ENCODE results near the gene TMEM174. TPM values are rescaled to one million over a fixed set of nuclear protein-coding genes. Genes with fewer than 3 reads are reported as not detected.

Gene TMEM174
- total RNA-seq, 1 experiment from 2014 or later, result not detected

DNA sequence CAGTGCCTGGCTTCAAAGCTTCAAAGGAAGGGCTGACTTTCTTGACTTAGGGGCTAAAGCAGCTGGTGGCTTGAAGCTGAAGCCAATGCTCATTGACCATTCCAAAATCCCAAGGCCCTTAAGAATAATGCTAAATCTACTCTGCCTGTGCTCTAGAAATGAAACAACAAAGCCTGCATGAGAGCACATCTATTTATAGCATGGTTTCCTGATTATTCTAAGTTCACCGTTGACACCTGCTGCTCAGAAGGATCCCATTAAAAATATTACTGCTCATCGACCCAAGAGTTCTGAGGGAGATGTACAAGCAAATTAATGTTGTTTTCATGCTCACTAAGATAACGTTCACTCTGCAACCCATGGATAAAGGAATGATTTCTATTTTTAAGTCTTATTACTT, 6.7 kb downstream of the TMEM174 start:
- no peak overlapping the region for H2AFZ ChIP-seq (ENCODE audit: low read length)
- no peaks in the 10 kb centered on the region for H4K20me1 ChIP-seq (ENCODE audit: insufficient read depth, low read depth, low read length)
- peaks cover 3% of the 10 kb centered on the region for H3K4me1 ChIP-seq (ENCODE audit: low read length)
- no peak overlapping the region for H3K27ac ChIP-seq (ENCODE audit: low read length)
- no peaks in the 10 kb centered on the region for H3K9me3 ChIP-seq (ENCODE audit: low read length)
- H3K9ac ChIP-seq (ENCODE audit: low read length), result no peak overlapping the region
- no peaks in the 10 kb centered on the region for H3K36me3 ChIP-seq (ENCODE audit: insufficient read depth, low read length)
- H3K9me2 ChIP-seq (replicated peaks; ENCODE audit: insufficient read depth, low read length), result no peaks in the 10 kb centered on the region
- no peak overlapping the region for H3K4me2 ChIP-seq (ENCODE audit: low read depth, low read length, poor library complexity, severe bottlenecking)
- no peak overlapping the region for H3K4me3 ChIP-seq (ENCODE audit: low read length)
- H3K27me3 ChIP-seq (ENCODE audit: low read length), result no peaks in the 10 kb centered on the region
- no peaks in the 10 kb centered on the region for H3K79me2 ChIP-seq (ENCODE audit: low read length)
- no peak for DNase-seq

- DNase-seq, result no peak
- Histone ChIP-seq H3K9ac (ENCODE audit: low read length) (no peak overlapping the region), H3K4me1 (ENCODE audit: low read length) (peaks cover 3% of the 10 kb centered on the region), H3K79me2 (ENCODE audit: low read length) (no peaks in the 10 kb centered on the region), H2AFZ (ENCODE audit: low read length) (no peak overlapping the region), H3K9me3 (ENCODE audit: low read length) (no peaks in the 10 kb centered on the region), H3K4me3 (ENCODE audit: low read length) (no peak overlapping the region), H4K20me1 (ENCODE audit: insufficient read depth, low read depth, low read length) (no peaks in the 10 kb centered on the region), H3K27ac (ENCODE audit: low read length) (no peak overlapping the region), H3K27me3 (ENCODE audit: low read length) (no peaks in the 10 kb centered on the region), H3K9me2 (replicated peaks; ENCODE audit: insufficient read depth, low read length) (no peaks in the 10 kb centered on the region), H3K4me2 (ENCODE audit: low read depth, low read length, poor library complexity, severe bottlenecking) (no peak overlapping the region), H3K36me3 (ENCODE audit: insufficient read depth, low read length) (no peaks in the 10 kb centered on the region)
These were observed 7.6 kb downstream of the TMEM174 start for GRCh38 chr5:73180566-73180965.

DNA sequence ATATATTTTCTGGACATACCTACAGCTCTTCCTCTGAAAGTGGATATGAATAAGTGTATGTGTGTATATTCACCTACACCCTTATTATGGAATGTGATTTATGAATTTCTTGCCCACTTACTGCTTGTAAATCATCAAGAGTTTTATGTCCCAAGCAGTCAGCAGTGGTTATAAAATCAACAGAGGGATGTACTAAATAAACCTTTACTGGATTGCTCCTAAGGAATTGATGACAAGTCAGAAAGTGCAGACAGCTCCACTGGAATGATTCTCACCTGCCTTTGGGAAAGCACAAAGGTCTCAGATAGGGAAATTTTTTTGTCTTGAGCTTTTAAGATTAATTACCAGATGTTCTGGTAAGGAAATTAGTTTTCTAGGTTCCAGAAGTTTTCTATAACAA, 9.3 kb downstream of the TMEM174 start:
- no peaks in the 10 kb centered on the region for H3K79me2 ChIP-seq (ENCODE audit: low read length)

DNA sequence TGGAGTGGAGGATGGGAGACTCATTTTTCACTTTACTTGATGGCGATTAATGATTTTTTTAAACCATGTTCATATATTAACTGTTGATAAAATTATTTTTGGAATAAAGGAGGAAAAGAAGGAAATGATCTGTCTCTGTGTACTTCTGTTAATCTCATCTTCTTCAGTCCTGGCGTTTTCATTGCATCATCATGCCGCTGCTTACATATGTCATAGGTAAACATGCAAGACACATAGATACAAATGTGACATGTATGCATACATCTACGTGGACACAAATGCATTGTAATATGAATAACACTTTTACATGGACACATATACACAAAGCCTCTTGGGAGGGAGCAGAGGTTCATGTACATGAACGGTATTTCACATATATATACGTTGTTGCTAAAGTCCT, 10.0 kb downstream of the TMEM174 start:
- no peak overlapping the region for H3K4me2 ChIP-seq (ENCODE audit: low read depth, low read length, poor library complexity, severe bottlenecking)
- no peak for DNase-seq

More for the DNA sequence above, 9.3 kb downstream of the TMEM174 start:
- no peak for DNase-seq
- Histone ChIP-seq H3K4me2 (ENCODE audit: low read depth, low read length, poor library complexity, severe bottlenecking) (no peak overlapping the region), H3K9me3 (ENCODE audit: low read length) (no peaks in the 10 kb centered on the region), H3K4me1 (ENCODE audit: low read length) (peaks cover 3% of the 10 kb centered on the region), H3K27me3 (ENCODE audit: low read length) (no peaks in the 10 kb centered on the region), H3K9me2 (replicated peaks; ENCODE audit: insufficient read depth, low read length) (no peaks in the 10 kb centered on the region), H4K20me1 (ENCODE audit: insufficient read depth, low read depth, low read length) (no peaks in the 10 kb centered on the region), H3K4me3 (ENCODE audit: low read length) (no peak overlapping the region), H2AFZ (ENCODE audit: low read length) (no peak overlapping the region), H3K36me3 (ENCODE audit: insufficient read depth, low read length) (no peaks in the 10 kb centered on the region), H3K27ac (ENCODE audit: low read length) (no peak overlapping the region), H3K9ac (ENCODE audit: low read length) (no peak overlapping the region)

DNA sequence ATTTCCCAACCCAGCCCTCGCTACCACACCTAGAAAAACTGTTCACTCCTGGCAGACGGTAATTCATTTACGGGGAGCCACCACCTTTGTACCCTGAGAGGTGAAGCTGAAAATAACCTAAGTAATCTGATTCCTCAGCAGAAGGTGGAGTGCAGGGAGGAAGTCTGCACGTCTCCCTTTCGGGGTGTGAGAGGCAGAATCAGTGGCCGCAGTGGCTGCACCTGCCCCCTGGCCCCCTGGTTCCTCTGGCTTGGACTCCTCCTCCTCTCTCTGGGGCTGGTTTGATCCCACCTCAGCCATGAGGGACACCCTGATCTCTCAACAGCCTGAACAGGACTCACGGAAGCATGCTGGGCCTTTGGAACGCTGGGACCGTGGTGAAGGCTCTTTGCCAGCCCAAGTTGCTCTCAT, 10.5 kb downstream of the TMEM174 start:
- H3K4me1 ChIP-seq (ENCODE audit: low read length), result peaks cover 3% of the 10 kb centered on the region
- H3K9me3 ChIP-seq (ENCODE audit: low read length), result no peaks in the 10 kb centered on the region
- no peaks in the 10 kb centered on the region for H4K20me1 ChIP-seq (ENCODE audit: insufficient read depth, low read depth, low read length)
- no peak overlapping the region for H3K4me2 ChIP-seq (ENCODE audit: low read depth, low read length, poor library complexity, severe bottlenecking)
- H3K79me2 ChIP-seq (ENCODE audit: low read length), result no peaks in the 10 kb centered on the region
- no peak overlapping the region for H2AFZ ChIP-seq (ENCODE audit: low read length)
- no peak overlapping the region for H3K27ac ChIP-seq (ENCODE audit: low read length)
- no peaks in the 10 kb centered on the region for H3K27me3 ChIP-seq (ENCODE audit: low read length)
- H3K4me3 ChIP-seq (ENCODE audit: low read length), result no peak overlapping the region
- no peaks in the 10 kb centered on the region for H3K9me2 ChIP-seq (replicated peaks; ENCODE audit: insufficient read depth, low read length)
- H3K9ac ChIP-seq (ENCODE audit: low read length), result no peak overlapping the region
- no peaks in the 10 kb centered on the region for H3K36me3 ChIP-seq (ENCODE audit: insufficient read depth, low read length)
- no peak for DNase-seq

More for the DNA sequence above, 10.0 kb downstream of the TMEM174 start:
- H3K79me2 ChIP-seq (ENCODE audit: low read length), result no peaks in the 10 kb centered on the region
- no peaks in the 10 kb centered on the region for H3K27me3 ChIP-seq (ENCODE audit: low read length)
- H3K9ac ChIP-seq (ENCODE audit: low read length), result no peak overlapping the region
- H2AFZ ChIP-seq (ENCODE audit: low read length), result no peak overlapping the region
- no peaks in the 10 kb centered on the region for H3K9me2 ChIP-seq (replicated peaks; ENCODE audit: insufficient read depth, low read length)
- H3K9me3 ChIP-seq (ENCODE audit: low read length), result no peaks in the 10 kb centered on the region
- no peak overlapping the region for H3K4me3 ChIP-seq (ENCODE audit: low read length)
- no peaks in the 10 kb centered on the region for H4K20me1 ChIP-seq (ENCODE audit: insufficient read depth, low read depth, low read length)
- no peak overlapping the region for H3K27ac ChIP-seq (ENCODE audit: low read length)
- no peaks in the 10 kb centered on the region for H3K36me3 ChIP-seq (ENCODE audit: insufficient read depth, low read length)
- H3K4me1 ChIP-seq (ENCODE audit: low read length), result peaks cover 3% of the 10 kb centered on the region

- H3K4me2 ChIP-seq (ENCODE audit: low read depth, low read length, poor library complexity, severe bottlenecking), result no peak overlapping the region
- H3K9me2 ChIP-seq (replicated peaks; ENCODE audit: insufficient read depth, low read length), result no peaks in the 10 kb centered on the region
- no peak for DNase-seq
- no peak overlapping the region for H3K9ac ChIP-seq (ENCODE audit: low read length)
- peaks cover 3% of the 10 kb centered on the region for H3K4me1 ChIP-seq (ENCODE audit: low read length)
- no peaks in the 10 kb centered on the region for H4K20me1 ChIP-seq (ENCODE audit: insufficient read depth, low read depth, low read length)
- no peaks in the 10 kb centered on the region for H3K79me2 ChIP-seq (ENCODE audit: low read length)
- no peaks in the 10 kb centered on the region for H3K9me3 ChIP-seq (ENCODE audit: low read length)
- no peaks in the 10 kb centered on the region for H3K36me3 ChIP-seq (ENCODE audit: insufficient read depth, low read length)
- no peak overlapping the region for H3K27ac ChIP-seq (ENCODE audit: low read length)
- no peaks in the 10 kb centered on the region for H3K27me3 ChIP-seq (ENCODE audit: low read length)
- no peak overlapping the region for H2AFZ ChIP-seq (ENCODE audit: low read length)
- no peak overlapping the region for H3K4me3 ChIP-seq (ENCODE audit: low read length)
These were observed 14.0 kb downstream of the TMEM174 start for GRCh38 chr5:73186976-73187375.

DNA sequence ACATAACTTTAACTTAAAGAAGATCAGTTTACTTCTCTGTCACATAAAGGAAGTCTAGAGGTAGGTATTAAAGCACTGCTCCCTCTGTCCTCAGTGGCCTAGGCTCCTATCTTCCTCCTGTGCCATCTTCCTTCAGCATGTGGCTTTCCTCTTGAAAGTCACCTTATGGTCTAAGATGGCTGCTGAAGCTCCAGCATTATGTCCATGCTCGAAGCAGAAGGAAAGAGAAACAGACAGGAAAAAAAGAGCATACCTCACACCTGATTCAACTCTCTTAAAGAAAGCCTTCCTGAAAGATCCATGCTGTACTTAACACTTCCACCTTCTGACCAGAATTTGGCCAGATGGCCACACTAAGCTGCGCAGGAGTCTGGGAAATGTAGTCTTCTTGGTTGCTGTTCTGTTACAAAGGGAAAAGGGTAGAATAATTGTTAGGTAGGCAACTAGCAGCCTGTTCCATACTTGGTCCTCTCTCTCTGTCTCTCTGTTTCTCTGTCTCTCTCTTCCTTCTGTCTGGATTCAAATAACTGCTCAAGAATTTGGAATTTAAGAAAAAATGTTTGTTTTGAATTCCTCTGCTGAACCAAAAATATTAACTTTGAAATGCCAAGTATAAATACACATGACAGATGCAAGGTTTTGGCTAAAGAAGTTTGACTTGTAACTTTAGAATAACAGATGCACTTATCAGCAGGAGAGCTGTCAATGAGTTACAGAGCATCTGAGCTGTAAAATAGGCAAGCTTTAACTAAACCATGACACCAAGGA, 16.0 kb downstream of the TMEM174 start:
- Histone ChIP-seq H3K9me3 (ENCODE audit: low read length) (no peaks in the 10 kb centered on the region), H3K36me3 (ENCODE audit: insufficient read depth, low read length) (no peaks in the 10 kb centered on the region), H3K79me2 (ENCODE audit: low read length) (no peaks in the 10 kb centered on the region), H3K27ac (ENCODE audit: low read length) (no peak overlapping the region), H3K4me1 (ENCODE audit: low read length) (no peaks in the 10 kb centered on the region), H3K9ac (ENCODE audit: low read length) (no peak overlapping the region), H4K20me1 (ENCODE audit: insufficient read depth, low read depth, low read length) (no peaks in the 10 kb centered on the region), H2AFZ (ENCODE audit: low read length) (no peak overlapping the region), H3K9me2 (replicated peaks; ENCODE audit: insufficient read depth, low read length) (no peaks in the 10 kb centered on the region), H3K4me2 (ENCODE audit: low read depth, low read length, poor library complexity, severe bottlenecking) (no peak overlapping the region), H3K4me3 (ENCODE audit: low read length) (no peak overlapping the region), H3K27me3 (ENCODE audit: low read length) (no peaks in the 10 kb centered on the region)
- DNase-seq, result peak; percentile 43

GRCh38 chr5:73189871-73190376, 16.9 kb downstream of the TMEM174 start:
- H3K4me1 ChIP-seq (ENCODE audit: low read length), result no peaks in the 10 kb centered on the region
- H3K9me2 ChIP-seq (replicated peaks; ENCODE audit: insufficient read depth, low read length), result no peaks in the 10 kb centered on the region
- no peaks in the 10 kb centered on the region for H3K9me3 ChIP-seq (ENCODE audit: low read length)
- no peak overlapping the region for H3K9ac ChIP-seq (ENCODE audit: low read length)
- H3K27me3 ChIP-seq (ENCODE audit: low read length), result no peaks in the 10 kb centered on the region
- no peak overlapping the region for H3K27ac ChIP-seq (ENCODE audit: low read length)
- no peaks in the 10 kb centered on the region for H3K36me3 ChIP-seq (ENCODE audit: insufficient read depth, low read length)
- no peaks in the 10 kb centered on the region for H4K20me1 ChIP-seq (ENCODE audit: insufficient read depth, low read depth, low read length)
- no peak overlapping the region for H3K4me2 ChIP-seq (ENCODE audit: low read depth, low read length, poor library complexity, severe bottlenecking)
- H3K4me3 ChIP-seq (ENCODE audit: low read length), result no peak overlapping the region
- H3K79me2 ChIP-seq (ENCODE audit: low read length), result no peaks in the 10 kb centered on the region
- H2AFZ ChIP-seq (ENCODE audit: low read length), result no peak overlapping the region
- no peak for DNase-seq
